ENCODE measurements around the gene HIVEP2.

The HIVEP2 gene

GRCh38 chr6:142764311-142764710 is 180.7 kb downstream of the HIVEP2 start:
- no peak for DNase-seq

- DNase-seq: no peak
Observed at GRCh38 chr6:142763205-142763604, 181.8 kb downstream of the HIVEP2 start.

- no peak for DNase-seq
Observed at GRCh38 chr6:142761756-142762155, 183.2 kb downstream of the HIVEP2 start.

GRCh38 chr6:142760152-142760551 is 184.8 kb downstream of the HIVEP2 start:
- no peak for DNase-seq

GRCh38 chr6:142758629-142759025 is 186.3 kb downstream of the HIVEP2 start:
- no peak for DNase-seq

- no peak for DNase-seq
Observed at GRCh38 chr6:142757852-142758628, 186.9 kb downstream of the HIVEP2 start.

GRCh38 chr6:142756215-142756630 is 188.8 kb downstream of the HIVEP2 start:
- no peak for DNase-seq

- no peak for DNase-seq
Observed at GRCh38 chr6:142753196-142753595, 191.8 kb downstream of the HIVEP2 start.

- no peak for DNase-seq
Observed at GRCh38 chr6:142752348-142752747, 192.6 kb downstream of the HIVEP2 start.

GRCh38 chr6:142751452-142751851 is 193.5 kb downstream of the HIVEP2 start:
- DNase-seq: no peak

- no peak for DNase-seq
Observed at GRCh38 chr6:142750998-142751397, 194.0 kb downstream of the HIVEP2 start.

GRCh38 chr6:142749556-142749955 is 195.4 kb downstream of the HIVEP2 start:
- DNase-seq: no peak

GRCh38 chr6:142746524-142746923 is 198.5 kb downstream of the HIVEP2 start:
- DNase-seq: no peak

GRCh38 chr6:142744836-142745235 is 200.1 kb downstream of the HIVEP2 start:
- DNase-seq: no peak

- DNase-seq: no peak
Observed at GRCh38 chr6:142740449-142740848, 204.5 kb downstream of the HIVEP2 start.

GRCh38 chr6:142738731-142739130 is 206.2 kb downstream of the HIVEP2 start:
- no peak for DNase-seq

GRCh38 chr6:142738035-142738396 is 207.0 kb downstream of the HIVEP2 start:
- DNase-seq: no peak

GRCh38 chr6:142737368-142738034 is 207.5 kb downstream of the HIVEP2 start:
- no peak for DNase-seq

- DNase-seq: no peak
Observed at GRCh38 chr6:142735204-142735603, 209.8 kb downstream of the HIVEP2 start.

GRCh38 chr6:142732790-142733189 is 212.2 kb downstream of the HIVEP2 start:
- no peak for DNase-seq

- DNase-seq: no peak
Observed at GRCh38 chr6:142731611-142732010, 213.4 kb downstream of the HIVEP2 start.

- no peak for DNase-seq
Observed at GRCh38 chr6:142729618-142730017, 215.4 kb downstream of the HIVEP2 start.

- no peak for DNase-seq
Observed at GRCh38 chr6:142728910-142729481, 216.0 kb downstream of the HIVEP2 start.

- no peak for DNase-seq
Observed at GRCh38 chr6:142728364-142728763, 216.6 kb downstream of the HIVEP2 start.
